ENCODE results near the gene TEKTIP1.
A peak's percentile ranks its signal among the peaks of the same experiment; 100 is the strongest.
"Not testable (repeated sequence)": the region's sequence is repeated elsewhere in the genome, so short reads cannot be mapped to it uniquely, and the experiment has no call there.

Gene TEKTIP1

GRCh38 chr19:3508121-3508661, 30.8 kb upstream of the TEKTIP1 start:
- not testable (repeated sequence) for DNase-seq

DNA sequence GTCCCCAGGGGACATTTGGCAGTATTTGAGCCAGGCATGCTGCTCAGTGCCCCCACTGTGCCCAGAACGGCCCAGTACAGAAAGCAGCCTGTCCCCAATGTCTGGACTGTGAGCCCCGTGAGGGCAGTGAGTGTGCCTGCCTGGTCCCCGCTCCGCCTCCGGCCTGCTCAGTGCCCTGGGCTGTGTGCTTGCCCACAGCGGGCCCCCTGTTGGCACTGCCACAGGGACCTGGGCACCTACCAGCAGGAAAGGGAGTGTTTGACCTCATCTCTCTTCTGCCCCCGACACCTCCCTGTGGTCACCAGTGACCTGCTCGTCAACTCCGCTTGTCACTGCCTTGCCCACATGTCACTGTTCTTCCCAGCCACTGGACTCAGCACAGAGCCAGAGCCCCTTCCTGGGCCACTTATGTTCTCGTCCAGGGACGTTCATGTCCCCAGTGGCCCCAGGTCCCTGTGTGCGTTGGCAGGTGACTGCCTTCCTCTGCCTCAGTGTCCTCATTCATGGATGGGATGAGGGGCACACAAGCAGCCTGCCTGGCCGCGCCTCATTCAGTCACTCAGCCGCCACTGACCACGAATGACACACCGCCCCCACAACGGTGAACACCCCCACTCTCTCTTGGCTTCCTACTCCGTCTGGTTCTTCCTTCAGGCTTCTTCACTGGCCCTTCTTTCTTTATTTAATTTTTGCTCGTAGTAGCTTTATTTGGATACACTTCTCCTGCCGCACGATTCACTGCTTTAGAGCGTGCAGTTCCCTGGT, 30.0 kb upstream of the TEKTIP1 start:
- peak; percentile 58 for DNase-seq

DNA sequence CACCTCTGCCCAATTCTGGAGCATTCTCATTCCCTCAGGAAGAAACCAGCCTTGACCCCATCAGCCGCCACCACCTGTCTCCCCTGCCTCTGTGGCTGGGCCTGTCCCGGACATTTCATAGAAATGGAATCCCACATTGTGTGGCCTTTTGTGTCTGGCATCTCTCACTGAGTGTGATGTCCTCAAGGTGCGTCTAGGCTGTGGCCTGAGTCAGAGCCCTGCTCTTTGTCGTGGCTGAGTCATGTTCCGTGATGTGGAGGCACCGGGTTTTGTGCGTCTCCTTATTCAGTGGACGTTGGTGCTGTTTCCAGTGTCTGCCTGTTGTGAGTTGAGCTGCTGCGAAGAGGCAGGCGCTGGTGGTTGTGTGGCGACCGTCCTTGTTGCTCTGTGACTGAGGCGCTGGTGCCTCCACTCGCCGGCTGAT, 29.4 kb upstream of the TEKTIP1 start:
- DNase-seq = peak; percentile 59

- no peak for DNase-seq
These were observed 28.2 kb upstream of the TEKTIP1 start for GRCh38 chr19:3510727-3511126.

DNA sequence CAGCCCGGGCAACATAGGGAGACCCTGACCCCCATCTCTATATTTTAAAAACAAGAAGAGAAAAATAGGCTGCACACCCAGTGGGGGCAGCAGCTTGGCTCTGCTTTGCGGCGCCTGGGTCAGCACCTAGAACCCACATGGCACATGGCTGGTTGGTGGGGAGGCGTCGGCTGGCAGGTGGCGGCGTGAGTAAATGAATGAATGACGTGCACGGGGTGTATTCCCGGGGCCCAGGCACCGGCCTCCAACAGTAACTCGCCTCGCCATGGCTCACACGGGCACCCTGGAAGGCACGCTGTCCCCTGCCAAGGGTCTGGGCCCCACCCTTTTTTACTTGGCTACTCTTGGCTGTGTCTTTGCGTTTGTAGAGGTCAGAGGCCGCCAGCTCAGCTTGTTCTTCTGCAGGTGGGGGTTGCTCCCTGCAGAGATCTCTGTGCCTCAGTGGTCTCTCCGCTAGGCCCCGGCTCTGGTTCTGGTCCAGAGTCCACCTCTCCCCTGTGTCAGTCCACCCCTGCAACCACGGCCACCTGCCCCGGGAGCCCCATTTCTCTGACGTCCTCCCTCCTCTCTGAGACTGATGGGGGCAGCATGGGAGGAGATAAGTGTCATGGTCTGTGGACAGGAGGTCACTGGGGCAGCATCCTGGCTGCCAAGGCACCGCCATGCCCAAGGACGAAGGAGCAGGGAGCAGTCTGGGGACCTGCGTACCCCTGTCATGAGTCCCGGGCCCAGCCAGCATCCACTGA, 27.3 kb upstream of the TEKTIP1 start:
- no peak for DNase-seq

- DNase-seq = no peak
These were observed 26.3 kb upstream of the TEKTIP1 start for GRCh38 chr19:3512562-3513228.

DNA sequence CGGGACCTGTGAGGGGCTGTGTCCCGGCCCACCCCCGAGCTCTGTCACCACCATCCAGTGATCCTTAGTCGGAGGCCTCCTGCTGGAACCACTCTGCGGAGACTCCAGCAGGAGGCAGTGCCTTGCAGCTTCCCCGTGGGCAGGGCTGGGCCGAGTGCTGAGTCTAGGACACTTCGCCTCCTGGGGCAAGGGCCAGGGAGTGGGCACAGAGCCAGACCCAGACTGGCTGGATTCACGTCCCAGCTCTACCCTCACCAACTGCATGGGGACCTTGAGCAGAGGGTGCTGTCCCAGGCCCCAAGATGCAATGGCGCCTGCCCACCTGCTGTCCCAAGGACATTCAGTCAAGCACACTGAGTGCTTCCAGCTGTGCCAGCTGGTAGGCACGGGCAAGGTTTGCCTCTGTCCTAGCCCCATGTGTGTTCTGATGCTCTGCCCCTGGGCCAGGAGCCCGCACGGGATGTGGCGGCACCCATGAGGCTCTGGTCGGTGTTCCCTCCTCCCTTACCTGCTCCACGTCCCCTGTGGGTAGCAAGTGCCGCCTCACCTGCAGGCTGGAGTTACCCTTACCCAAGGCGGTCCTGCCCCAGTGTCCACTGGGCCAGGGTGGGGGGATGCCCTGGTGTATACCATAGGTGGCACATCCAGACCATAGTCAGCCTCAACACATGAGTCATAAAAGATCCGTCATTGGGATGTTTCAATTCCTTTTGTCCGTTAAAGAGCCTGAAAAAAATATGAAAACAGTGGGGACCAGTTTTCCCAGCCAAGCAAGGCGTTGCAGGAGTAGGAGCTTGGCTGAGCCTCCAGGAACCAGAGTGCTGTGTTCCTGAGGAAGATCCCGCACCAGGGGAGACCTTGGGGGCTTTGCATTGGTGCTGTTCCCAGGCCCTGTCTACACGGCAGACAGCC, 25.5 kb upstream of the TEKTIP1 start:
- no peak for DNase-seq

GRCh38 chr19:3514930-3515329, 24.0 kb upstream of the TEKTIP1 start:
- no peak for DNase-seq

DNA sequence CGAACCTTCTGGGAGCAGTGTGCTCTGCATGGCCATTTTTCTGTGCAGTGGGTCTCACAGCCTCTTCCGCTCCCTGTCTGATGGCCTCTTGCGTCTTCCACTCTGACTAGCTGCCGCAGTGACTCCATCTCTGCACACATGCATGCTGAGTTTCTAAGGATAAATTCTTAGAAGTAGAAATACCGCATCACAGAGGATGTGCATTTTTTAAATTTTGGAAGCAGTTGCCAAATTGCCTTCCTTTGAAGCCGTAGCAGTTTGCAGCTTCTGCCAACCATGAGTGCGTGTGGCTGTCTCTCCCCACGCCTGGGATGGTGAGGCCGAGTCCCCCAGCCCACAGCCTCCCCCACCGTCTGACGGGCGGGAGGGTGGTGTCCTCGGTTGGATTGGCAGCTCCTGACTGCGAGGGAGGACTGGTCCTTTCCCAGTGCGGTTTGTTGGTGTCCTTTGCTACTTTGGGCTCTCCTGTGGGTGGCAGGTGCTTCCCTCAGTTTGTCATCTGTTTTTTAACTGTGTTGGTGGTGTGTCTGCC, 23.0 kb upstream of the TEKTIP1 start:
- no peak for DNase-seq

GRCh38 chr19:3516675-3517207, 22.2 kb upstream of the TEKTIP1 start:
- DNase-seq = no peak

DNA sequence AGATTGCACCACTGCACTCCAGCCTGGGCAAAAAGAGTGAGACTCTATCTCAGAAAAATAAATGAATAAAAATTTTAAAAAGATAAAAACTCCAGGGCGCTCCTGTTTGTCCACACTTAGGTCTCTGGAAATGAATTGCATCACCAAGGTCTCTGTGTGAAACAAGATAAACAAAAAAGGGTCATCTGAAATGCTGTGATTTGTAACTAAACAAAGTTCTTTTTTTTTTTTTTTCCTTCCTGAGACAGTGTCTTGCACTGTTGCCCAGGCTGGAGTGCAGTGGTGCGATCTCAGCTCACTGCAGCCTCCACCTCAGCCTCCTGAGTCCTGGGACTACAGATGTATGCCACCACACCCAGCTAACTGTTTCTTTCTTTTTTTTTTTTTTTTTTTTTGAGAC, 21.3 kb upstream of the TEKTIP1 start:
- DNase-seq = no peak

DNA sequence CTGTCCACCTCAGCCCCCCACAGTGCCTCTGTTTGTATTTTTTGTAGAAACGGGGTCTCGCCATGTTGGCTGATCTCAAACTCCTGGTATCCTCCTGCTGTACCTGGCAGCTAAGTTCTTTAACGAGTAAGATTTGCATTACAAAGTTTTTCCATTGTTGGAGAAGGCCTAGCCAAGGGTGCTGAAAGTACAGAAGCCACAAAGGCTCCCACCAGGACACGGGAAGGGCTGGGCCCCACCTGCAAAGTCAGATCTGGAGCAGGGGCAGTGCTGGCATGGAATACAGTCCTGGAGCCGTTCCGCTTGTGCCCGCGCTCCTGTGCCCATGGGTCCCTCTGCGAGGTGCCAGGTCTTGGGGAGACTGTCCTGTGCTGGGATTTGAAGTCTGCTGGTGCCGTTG, 20.7 kb upstream of the TEKTIP1 start:
- DNase-seq = no peak

GRCh38 chr19:3518659-3519058, 20.3 kb upstream of the TEKTIP1 start:
- DNase-seq = no peak

DNA sequence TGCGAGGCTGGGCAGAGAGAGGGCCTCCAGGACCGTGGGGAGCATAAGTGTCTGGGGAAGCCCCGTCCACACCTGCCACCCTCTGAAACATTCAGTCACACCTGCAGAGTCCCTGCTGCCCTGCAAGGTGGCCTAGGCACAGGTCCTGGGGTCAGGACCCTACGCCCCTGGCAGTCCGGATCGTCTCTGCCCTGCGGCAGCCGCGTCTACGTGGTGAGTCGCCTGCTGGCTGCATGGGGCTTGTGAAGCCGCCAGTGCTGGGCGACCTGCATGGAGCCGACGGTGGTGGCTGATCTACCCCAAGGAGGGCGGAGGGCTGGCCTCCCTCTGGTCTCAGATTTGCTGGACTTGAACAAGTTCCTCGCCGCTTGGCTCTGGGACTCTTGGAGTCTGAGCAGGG, 19.8 kb upstream of the TEKTIP1 start:
- no peak for DNase-seq

- DNase-seq = no peak
These were observed 18.5 kb upstream of the TEKTIP1 start for GRCh38 chr19:3520166-3521103.

- DNase-seq = no peak
These were observed 17.9 kb upstream of the TEKTIP1 start for GRCh38 chr19:3521104-3521445.

- no peak for DNase-seq
These were observed 16.3 kb upstream of the TEKTIP1 start for GRCh38 chr19:3522421-3523360.

GRCh38 chr19:3523361-3524077, 15.5 kb upstream of the TEKTIP1 start:
- DNase-seq = no peak
